HepG2 (cell line): ENCODE results near the gene MUC6. TPM values are rescaled to one million over a fixed set of nuclear protein-coding genes. Genes with fewer than 3 reads are reported as not detected.

Source experiments
- BCL6 ChIP-seq: IDR thresholded peaks from 2 replicates; pipeline ENCODE4 v1.6.1; 2016; ENCODE audit warnings: missing genetic modification reagents, missing compliant biosample characterization
- HDAC1 ChIP-seq: sonication (generic); formaldehyde crosslinking; IDR thresholded peaks from 2 replicates; pipeline ENCODE4 v1.5.1; 2020; ENCODE audit warnings: mild to moderate bottlenecking, missing genetic modification reagents
- HNF1A ChIP-seq, 2 experiments: sonication (generic) in 1 of 2; formaldehyde crosslinking in 1 of 2; IDR thresholded peaks; 2 replicates each; pipeline versions ENCODE4 v1.4.0 to v1.6.1; 2016 to 2020; ENCODE audit warnings: borderline replicate concordance in 1 of 2, low read depth in 1 of 2, mild to moderate bottlenecking in 1 of 2, missing genetic modification reagents in 1 of 2
- MXD3 ChIP-seq: IDR thresholded peaks from 2 replicates; pipeline ENCODE4 v1.6.1; 2016; ENCODE audit warnings: mild to moderate bottlenecking, missing biosample characterization, missing genetic modification reagents
- MXI1 ChIP-seq: IDR thresholded peaks from 3 replicates; pipeline ENCODE4 v1.6.1; 2012; ENCODE audit warnings: low read depth, low read length, inconsistent platforms, borderline replicate concordance
- PATZ1 ChIP-seq: sonication (generic); formaldehyde crosslinking; IDR thresholded peaks from 2 replicates; pipeline ENCODE4 v1.4.0; 2020; ENCODE audit warnings: missing genetic modification reagents
- THAP9 ChIP-seq: sonication (generic); formaldehyde crosslinking; IDR thresholded peaks from 2 replicates; pipeline ENCODE4; 2020; ENCODE audit warnings: missing genetic modification reagents, mild to moderate bottlenecking, borderline replicate concordance
- WIZ ChIP-seq: sonication (generic); formaldehyde crosslinking; IDR thresholded peaks from 2 replicates; pipeline ENCODE4 v1.5.1; 2020; ENCODE audit warnings: mild to moderate bottlenecking, missing genetic modification reagents
- ZNF232 ChIP-seq: sonication (generic); formaldehyde crosslinking; IDR thresholded peaks from 2 replicates; pipeline ENCODE4 v1.4.0; 2020; ENCODE audit warnings: missing genetic modification reagents, borderline replicate concordance
- ZNF296 ChIP-seq: sonication (generic); formaldehyde crosslinking; conservative IDR thresholded peaks from 2 replicates; pipeline ENCODE4 v1.5.0; 2020; ENCODE audit warnings: mild to moderate bottlenecking, missing genetic modification reagents
- polyA plus RNA-seq, 8 experiments: library from polyadenylated mRNA; depleted of rRNA in 3 of 8; stranded (reverse) in 7 of 8; unstranded in 1 of 8; fragments of >200 nt; fragmentation: Illumina TruSeq in 4 of 8; extraction: Trizol in 4 of 8; gene quantifications; 2 replicates each; pipeline versions ENCODE4 v1.2.1 to v1.2.3, GENCODE V29; 2011 to 2016; ENCODE audit warnings: low read depth in 4 of 8, missing spikeins in 1 of 8, mixed read lengths in 1 of 8; ENCODE audit not compliant: insufficient read depth in 1 of 8
- total RNA-seq, 5 experiments: library from RNA; depleted of rRNA; stranded (reverse); fragments of >200 nt; fragmentation: Illumina TruSeq; extraction: Trizol; gene quantifications; 2 replicates each; pipeline ENCODE4 v1.2.3, GENCODE V29; 2016; ENCODE audit warnings: low read depth in 1 of 5

The MUC6 gene
- total and polyA plus RNA-seq, 2 of the 13 experiments (the other 11 are each of a cell fraction or from before 2014, with no cell fraction given): not detected

- no peak for TF ChIP-seq THAP9 (CRISPR knock-in tag)
- TF ChIP-seq HDAC1 (CRISPR knock-in tag): no peak
- TF ChIP-seq BCL6 (CRISPR knock-in tag): no peak
- TF ChIP-seq PATZ1: no peak
- TF ChIP-seq WIZ (CRISPR knock-in tag): no peak
- no peak for TF ChIP-seq MXD3 (CRISPR knock-in tag)
- TF ChIP-seq MXI1: no peak
- TF ChIP-seq HNF1A (IDR thresholded peaks at IDR 0.05; ENCODE audit: low read depth): no peak
- no peak for TF ChIP-seq HNF1A (CRISPR knock-in tag; IDR thresholded peaks at IDR 0.05; ENCODE audit: borderline replicate concordance)
- no peak for TF ChIP-seq ZNF296 (CRISPR knock-in tag)
- TF ChIP-seq ZNF232 (CRISPR knock-in tag): no peak
These were observed 1.1 kb upstream of the MUC6 start (continued) for GRCh38 chr11:1037506-1038055.
